ENCODE measurements around the gene RTTN.

GRCh38 chr18:70169747-70170146, 35.7 kb downstream of the RTTN start:
- TF ChIP-seq CTCF (IDR thresholded peaks at IDR 0.05) = no peak
- no peak for TF ChIP-seq NR2C2 (CRISPR knock-in tag; IDR thresholded peaks at IDR 0.05)
- no peak for TF ChIP-seq USF1 (CRISPR knock-in tag; IDR thresholded peaks at IDR 0.05)
- TF ChIP-seq KAT7 (CRISPR knock-in tag; IDR thresholded peaks at IDR 0.05; ENCODE audit: borderline replicate concordance) = no peak
- no peak for TF ChIP-seq JUN (CRISPR knock-in tag; IDR thresholded peaks at IDR 0.05)
- TF ChIP-seq NFYB (CRISPR knock-in tag; conservative IDR thresholded peaks at IDR 0.05; ENCODE audit: low read depth) = no peak
- no peak for TF ChIP-seq ATF2 (CRISPR knock-in tag; IDR thresholded peaks at IDR 0.05; ENCODE audit: borderline replicate concordance, low read depth)
- no peak for TF ChIP-seq TEAD4 (CRISPR knock-in tag; IDR thresholded peaks at IDR 0.05)
- no peak for TF ChIP-seq FOXP1 (CRISPR knock-in tag; IDR thresholded peaks at IDR 0.05; ENCODE audit: borderline replicate concordance)
- no peak for TF ChIP-seq ZNF219 (CRISPR knock-in tag; IDR thresholded peaks at IDR 0.05; ENCODE audit: borderline replicate concordance)
- no peak for TF ChIP-seq PRRX2 (CRISPR knock-in tag; IDR thresholded peaks at IDR 0.05)
- no peak for TF ChIP-seq ATF3 (CRISPR knock-in tag; conservative IDR thresholded peaks at IDR 0.05)
- no peak for TF ChIP-seq NR1H2 (CRISPR knock-in tag; IDR thresholded peaks at IDR 0.05)
- no peak for TF ChIP-seq FOXK1 (CRISPR knock-in tag; IDR thresholded peaks at IDR 0.05)
